SJSA1 (cell line): Measurements from ENCODE around the gene NKD1. TPM values are rescaled to one million over a fixed set of nuclear protein-coding genes. Genes with fewer than 3 reads are reported as not detected.

Experiments
- DNase-seq, 2 experiments: peaks; one replicate each; pipeline ENCODE4 v3.0.0-alpha.2; 2015 to 2020; ENCODE audit warnings: low spot score in 2 of 2, low read depth in 1 of 2
- H3K27ac ChIP-seq: fragments of 250-450 bp; sonication (Bioruptor Pico); 2 replicates; pipeline ENCODE4 v1.5.1; 2020; ENCODE audit warnings: mild to moderate bottlenecking, moderate library complexity
- H3K27me3 ChIP-seq: fragments of 250-450 bp; sonication (Bioruptor Pico); replicated peaks from 2 replicates; pipeline ENCODE4 v1.5.1; 2020; ENCODE audit warnings: mild to moderate bottlenecking, moderate library complexity
- H3K36me3 ChIP-seq: fragments of 250-450 bp; sonication (Bioruptor Pico); 2 replicates; pipeline ENCODE4 v1.5.1; 2020; ENCODE audit warnings: mild to moderate bottlenecking
- H3K4me1 ChIP-seq: fragments of 250-450 bp; sonication (Bioruptor Pico); replicated peaks from 2 replicates; pipeline ENCODE4 v1.6.1; 2021; ENCODE audit warnings: mild to moderate bottlenecking
- H3K4me3 ChIP-seq: fragments of 250-450 bp; sonication (Bioruptor Pico); 2 replicates; pipeline ENCODE4 v1.5.1; 2020; ENCODE audit warnings: mild to moderate bottlenecking
- H3K9me3 ChIP-seq: fragments of 250-450 bp; sonication (Bioruptor Pico); replicated peaks from 2 replicates; pipeline ENCODE4 v1.5.1; 2020; ENCODE audit warnings: mild to moderate bottlenecking
- total RNA-seq: library from RNA; depleted of rRNA; stranded (reverse); fragments of >200 nt; shearing (Covaris generic); gene quantifications from 2 replicates; pipeline ENCODE4 v1.2.3, GENCODE V29; 2014

Gene NKD1
- total RNA-seq, 1 experiment from 2014 or later: 0.42 TPM

GRCh38 chr16:50620646-50621451 lies 72.7 kb downstream of the NKD1 start:
- Histone ChIP-seq H3K36me3 (no peaks in the 10 kb centered on the region), H3K4me1 (peaks cover 3% of the 10 kb centered on the region; the same call in 1 of the 2 replicates), H3K4me3 (no peak overlapping the region), H3K27me3 (no peaks in the 10 kb centered on the region), H3K9me3 (no peaks in the 10 kb centered on the region), H3K27ac (no peak overlapping the region)
- DNase-seq: no peak

GRCh38 chr16:50621452-50621792 lies 73.2 kb downstream of the NKD1 start:
- Histone ChIP-seq H3K27me3 (no peaks in the 10 kb centered on the region), H3K4me3 (no peak overlapping the region), H3K9me3 (no peaks in the 10 kb centered on the region), H3K4me1 (peaks cover 3% of the 10 kb centered on the region; the same call in 1 of the 2 replicates), H3K36me3 (no peaks in the 10 kb centered on the region), H3K27ac (no peak overlapping the region)
- no peak for DNase-seq

GRCh38 chr16:50622029-50622428 lies 73.8 kb downstream of the NKD1 start:
- no peaks in the 10 kb centered on the region for H3K36me3 ChIP-seq
- no peak overlapping the region for H3K27ac ChIP-seq
- peaks cover under 1% of the 10 kb centered on the region; the same call in 1 of the 2 replicates for H3K4me1 ChIP-seq
- H3K4me3 ChIP-seq: no peak overlapping the region
- H3K9me3 ChIP-seq: no peaks in the 10 kb centered on the region
- H3K27me3 ChIP-seq: no peaks in the 10 kb centered on the region
- DNase-seq: no peak

- Histone ChIP-seq H3K27me3 (no peaks in the 10 kb centered on the region), H3K4me1 (no peaks in the 10 kb centered on the region), H3K27ac (no peak overlapping the region), H3K9me3 (no peaks in the 10 kb centered on the region), H3K36me3 (no peaks in the 10 kb centered on the region), H3K4me3 (no peak overlapping the region)
- no peak for DNase-seq
Measured at GRCh38 chr16:50622643-50623369, 74.6 kb downstream of the NKD1 start.

- H3K36me3 ChIP-seq: no peaks in the 10 kb centered on the region
- H3K27me3 ChIP-seq: no peaks in the 10 kb centered on the region
- H3K4me3 ChIP-seq: no peak overlapping the region
- H3K4me1 ChIP-seq: no peaks in the 10 kb centered on the region
- no peaks in the 10 kb centered on the region for H3K9me3 ChIP-seq
- no peak for DNase-seq
- no peak overlapping the region for H3K27ac ChIP-seq
Measured at GRCh38 chr16:50624449-50624970, 76.3 kb downstream of the NKD1 start.

- H3K36me3 ChIP-seq: no peaks in the 10 kb centered on the region
- H3K27me3 ChIP-seq: no peaks in the 10 kb centered on the region
- H3K27ac ChIP-seq: no peak overlapping the region
- no peaks in the 10 kb centered on the region for H3K9me3 ChIP-seq
- no peak overlapping the region for H3K4me3 ChIP-seq
- DNase-seq: no peak
- no peaks in the 10 kb centered on the region for H3K4me1 ChIP-seq
Measured at GRCh38 chr16:50625374-50625773, 77.2 kb downstream of the NKD1 start.

GRCh38 chr16:50626868-50627267 lies 78.7 kb downstream of the NKD1 start:
- no peaks in the 10 kb centered on the region for H3K4me1 ChIP-seq
- H3K9me3 ChIP-seq: no peaks in the 10 kb centered on the region
- H3K27ac ChIP-seq: no peak overlapping the region
- no peaks in the 10 kb centered on the region for H3K27me3 ChIP-seq
- no peak overlapping the region for H3K4me3 ChIP-seq
- DNase-seq: no peak
- H3K36me3 ChIP-seq: no peaks in the 10 kb centered on the region

- no peak for DNase-seq
- Histone ChIP-seq H3K4me3 (no peak overlapping the region), H3K36me3 (no peaks in the 10 kb centered on the region), H3K27me3 (no peaks in the 10 kb centered on the region), H3K4me1 (no peaks in the 10 kb centered on the region), H3K9me3 (no peaks in the 10 kb centered on the region), H3K27ac (no peak overlapping the region)
Measured at GRCh38 chr16:50627419-50627818, 79.2 kb downstream of the NKD1 start.

- Histone ChIP-seq H3K27me3 (no peaks in the 10 kb centered on the region), H3K4me3 (no peak overlapping the region), H3K27ac (no peak overlapping the region), H3K4me1 (no peaks in the 10 kb centered on the region), H3K9me3 (no peaks in the 10 kb centered on the region), H3K36me3 (no peaks in the 10 kb centered on the region)
- no peak for DNase-seq
Measured at GRCh38 chr16:50628156-50628802, 80.1 kb downstream of the NKD1 start.

- Histone ChIP-seq H3K4me3 (no peak overlapping the region), H3K36me3 (no peaks in the 10 kb centered on the region), H3K9me3 (no peaks in the 10 kb centered on the region), H3K4me1 (no peaks in the 10 kb centered on the region), H3K27ac (no peak overlapping the region), H3K27me3 (no peaks in the 10 kb centered on the region)
- no peak for DNase-seq
Measured at GRCh38 chr16:50629334-50629733, 81.1 kb downstream of the NKD1 start.

GRCh38 chr16:50630394-50631020 lies 82.3 kb downstream of the NKD1 start:
- DNase-seq: no peak
- H3K4me3 ChIP-seq: no peak overlapping the region

GRCh38 chr16:50631249-50631984 lies 83.2 kb downstream of the NKD1 start:
- Histone ChIP-seq H3K27ac (no peak overlapping the region), H3K36me3 (no peaks in the 10 kb centered on the region), H3K4me3 (no peak overlapping the region), H3K27me3 (peaks cover 2% of the 10 kb centered on the region; the same call in 1 of the 2 replicates), H3K9me3 (no peaks in the 10 kb centered on the region), H3K4me1 (no peaks in the 10 kb centered on the region)
- DNase-seq: no peak

More at GRCh38 chr16:50630394-50631020, 82.3 kb downstream of the NKD1 start:
- Histone ChIP-seq H3K9me3 (no peaks in the 10 kb centered on the region), H3K36me3 (no peaks in the 10 kb centered on the region), H3K4me1 (no peaks in the 10 kb centered on the region), H3K27me3 (peaks cover 2% of the 10 kb centered on the region; the same call in 1 of the 2 replicates), H3K27ac (no peak overlapping the region)
